ENCODE results near the gene COL1A1.

COL1A1 gene

DNA sequence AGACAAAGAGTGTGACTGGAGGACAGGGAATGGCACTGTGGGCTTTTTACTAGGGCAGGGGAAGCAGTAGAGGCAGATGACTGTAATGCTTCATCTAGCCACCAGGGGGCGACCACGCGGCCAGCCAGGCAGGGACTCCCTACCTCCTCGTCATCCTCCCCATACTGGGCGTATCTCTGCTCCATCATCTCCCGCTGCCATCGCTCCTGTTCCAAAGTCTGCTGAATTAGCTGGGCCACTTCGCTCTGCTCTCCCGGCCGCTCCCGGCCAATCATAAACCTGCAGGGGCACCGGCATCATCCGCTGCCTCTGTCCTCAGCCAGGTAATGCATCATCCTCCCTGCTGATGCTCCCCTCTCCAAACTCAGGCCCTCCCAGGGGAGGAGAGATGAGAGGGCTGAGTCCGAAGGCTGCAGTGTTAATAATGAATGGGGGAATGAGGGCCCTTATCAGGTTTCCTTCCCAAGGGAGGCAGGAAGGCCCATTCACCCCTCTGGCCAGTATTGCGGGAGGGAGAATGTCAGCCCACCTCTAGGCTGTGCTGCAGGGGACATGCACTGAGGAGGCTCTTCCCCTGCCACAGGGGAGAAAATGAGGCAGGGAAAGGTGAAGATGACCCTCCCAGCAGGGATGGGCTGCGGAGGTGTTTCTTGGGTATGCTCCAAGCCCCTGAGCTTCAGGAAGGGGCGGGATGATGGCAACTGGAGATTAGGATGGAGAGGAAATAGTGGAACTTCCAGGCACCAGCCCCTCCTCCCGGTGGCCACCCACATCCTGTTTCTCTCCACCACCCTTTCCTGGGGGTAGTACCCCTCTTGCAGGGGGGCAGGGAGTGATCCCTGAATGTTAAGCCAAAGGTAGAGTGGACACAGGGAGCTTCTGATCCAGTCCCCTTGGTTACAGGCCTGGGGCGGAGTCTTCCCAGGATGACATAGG is 61.2 kb downstream of the COL1A1 start:
- DNase-seq, result peak; percentile 76

DNA sequence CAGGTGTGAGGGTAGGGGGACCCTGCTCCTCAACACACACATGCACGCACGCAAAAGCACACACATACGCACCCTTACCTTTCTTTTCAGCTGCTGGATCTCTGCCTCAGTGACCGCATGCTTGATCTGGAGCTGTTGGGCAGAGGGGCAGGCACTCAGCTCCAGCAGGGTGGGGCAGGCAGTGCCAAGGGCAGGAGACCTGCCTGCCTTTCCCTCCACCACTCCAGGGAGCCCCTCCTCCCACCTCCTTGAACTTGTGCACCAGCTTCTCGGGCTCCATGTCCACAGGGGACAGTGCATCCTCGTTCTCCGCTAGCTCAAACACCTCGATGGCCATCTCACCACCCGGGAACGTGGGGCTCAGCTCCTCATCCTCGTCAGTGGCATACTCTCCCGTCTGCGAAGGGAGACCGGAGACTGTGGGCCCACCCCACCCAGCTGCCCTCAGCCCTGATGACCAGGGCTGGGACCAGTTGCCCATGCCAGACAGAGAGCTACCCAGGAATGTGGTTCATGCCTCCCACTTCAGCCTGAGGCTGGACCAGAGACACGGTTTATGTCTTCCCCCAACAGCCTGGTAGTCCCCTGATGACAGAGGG is 62.1 kb downstream of the COL1A1 start:
- no peak for DNase-seq

DNA sequence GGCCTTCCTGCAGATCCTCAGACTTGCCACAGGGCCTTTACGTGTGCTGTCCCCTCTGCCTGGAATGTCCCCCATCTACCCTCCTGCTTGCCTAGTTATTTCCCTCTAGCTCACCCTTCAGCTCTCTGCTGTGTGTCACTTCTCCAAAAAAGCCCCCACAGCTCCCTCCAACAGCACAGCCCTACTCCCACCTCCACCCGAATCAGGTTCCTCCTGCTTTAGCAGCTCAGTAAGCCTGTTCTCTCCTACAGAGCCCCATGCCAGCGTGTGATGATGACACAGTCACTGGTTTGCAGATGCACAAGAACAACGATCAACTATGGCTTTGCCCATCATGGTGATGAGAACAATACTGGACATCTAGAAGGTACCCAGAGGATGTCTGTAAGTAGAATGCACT is 64.4 kb downstream of the COL1A1 start:
- DNase-seq, result no peak

DNA sequence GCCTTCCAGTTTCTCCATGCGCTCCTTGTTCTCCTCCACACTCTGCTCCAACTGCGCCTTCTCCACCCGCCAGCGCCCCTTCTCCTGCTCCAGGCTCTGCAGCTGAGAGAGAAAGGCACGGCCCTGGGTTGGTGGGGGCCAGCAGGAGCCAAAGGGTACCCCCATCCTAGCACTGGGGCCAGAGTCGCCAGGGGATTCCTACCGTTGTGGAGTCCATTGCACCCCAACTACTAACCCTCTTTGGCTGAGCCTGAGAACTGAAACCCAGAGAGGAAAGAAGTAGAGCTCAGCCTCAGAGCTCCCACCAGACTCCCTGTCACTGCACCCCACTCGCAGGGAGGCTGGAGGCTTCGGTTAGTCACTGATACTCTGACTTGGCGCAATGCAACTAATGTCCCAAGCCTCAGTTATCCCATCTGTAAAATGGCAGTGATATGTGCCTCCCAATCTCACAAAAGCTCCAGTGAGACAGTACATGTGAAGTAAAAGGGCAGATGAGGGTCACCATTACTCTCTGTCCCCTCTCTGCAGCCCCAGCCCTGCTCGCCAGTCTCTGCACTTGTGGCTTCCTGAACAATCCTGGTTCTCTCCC is 65.2 kb downstream of the COL1A1 start:
- DNase-seq, result no peak

DNA sequence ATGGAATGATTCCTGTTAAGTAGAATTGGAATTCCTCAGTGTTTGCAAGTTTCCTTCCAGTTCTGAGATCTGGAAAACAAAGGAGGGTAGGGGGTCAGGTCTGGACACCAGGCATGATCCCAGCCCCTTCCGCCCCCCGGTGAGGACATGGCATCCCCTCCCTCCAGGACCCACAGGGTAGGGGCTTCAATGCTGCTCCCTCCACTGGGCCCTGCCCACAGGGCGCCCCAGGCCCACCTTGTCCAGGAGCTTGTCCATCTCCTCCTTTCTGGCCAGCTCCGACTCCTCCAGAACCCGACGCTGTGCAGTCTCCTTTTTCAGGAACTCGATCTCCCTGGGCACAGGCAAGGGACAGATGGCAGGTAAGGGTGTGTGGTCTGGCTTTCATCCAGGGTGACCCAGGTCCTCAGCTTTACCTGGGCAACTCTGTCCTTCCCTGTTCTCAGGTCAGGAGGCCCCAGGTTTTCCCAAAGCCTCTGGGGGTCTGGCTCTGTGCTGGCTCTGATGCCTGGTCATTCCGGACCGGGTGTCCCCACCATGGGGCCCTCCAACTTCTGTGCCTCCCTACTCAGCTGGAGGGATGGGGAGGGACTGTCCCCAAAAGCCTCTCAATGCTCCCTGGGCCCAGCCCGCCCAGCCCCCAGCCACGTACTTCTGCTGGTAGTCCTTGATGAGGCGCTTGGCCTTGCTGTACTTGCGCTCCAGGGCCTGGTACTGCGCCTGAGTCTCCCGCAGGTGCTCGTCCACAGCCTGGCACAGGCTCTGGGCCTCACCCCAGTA is 65.9 kb downstream of the COL1A1 start:
- no peak for DNase-seq

DNA sequence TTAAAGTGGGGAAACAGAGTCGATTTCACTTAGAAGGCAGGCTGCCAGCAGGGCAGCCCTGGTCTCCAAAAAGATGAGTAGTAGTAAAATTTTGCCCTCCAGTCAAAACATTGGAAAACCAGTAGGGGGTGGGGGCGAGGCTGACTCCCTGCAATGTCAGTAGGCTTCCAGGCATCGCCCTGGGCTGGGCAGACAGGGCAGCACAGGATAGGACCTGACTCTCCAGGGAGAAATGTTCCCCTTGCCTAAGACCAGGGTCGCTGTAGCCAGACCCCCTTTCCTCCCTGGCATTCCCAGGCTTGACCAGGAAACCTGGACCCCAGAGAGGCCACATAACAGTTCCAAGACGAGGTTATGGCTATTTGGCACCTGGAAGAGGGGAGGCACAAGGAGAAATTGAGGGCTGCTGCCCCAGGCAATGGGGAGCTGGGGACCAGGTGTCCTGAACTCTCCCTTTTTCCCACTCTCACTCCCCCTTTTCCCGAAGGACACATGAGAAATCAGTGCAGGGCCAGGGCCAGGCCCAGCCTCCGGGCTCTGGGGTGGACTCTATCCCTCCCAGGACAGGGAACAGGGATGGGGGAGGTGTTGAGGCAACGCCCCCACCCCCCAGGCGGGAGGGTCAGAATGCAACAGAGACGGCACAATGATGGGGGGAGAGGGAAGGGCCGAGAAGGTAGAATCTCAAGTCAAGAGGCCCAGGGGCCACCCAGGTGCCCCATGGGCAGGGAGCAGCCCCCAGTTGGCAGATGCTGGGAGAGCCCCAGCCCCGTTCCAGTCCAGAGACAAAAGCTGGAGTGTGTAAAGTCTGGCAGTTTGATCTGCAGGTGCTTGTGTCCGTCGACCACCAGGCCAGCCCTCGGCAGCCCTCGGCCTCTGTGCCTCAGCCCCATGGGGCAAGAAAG is 67.0 kb downstream of the COL1A1 start:
- DNase-seq, result no peak

DNA sequence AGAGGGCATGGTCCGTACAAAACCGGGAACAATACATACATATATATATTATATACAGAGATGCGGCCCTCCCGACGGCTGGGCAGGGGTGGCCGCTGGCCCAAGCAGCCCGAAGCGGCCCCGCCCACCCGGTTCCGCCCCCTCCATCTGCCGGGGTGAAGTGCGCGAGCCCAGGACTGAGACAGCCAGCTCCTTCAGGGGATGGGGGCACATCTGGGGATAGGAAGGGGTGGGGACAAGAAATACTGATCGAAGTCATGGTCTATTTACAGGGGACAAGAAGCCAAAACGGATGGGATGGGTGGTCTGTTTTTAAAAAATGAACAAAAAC is 67.7 kb downstream of the COL1A1 start:
- no peak for DNase-seq
